ENCODE measurements around the gene ATG9A.
A peak's percentile ranks its signal among the peaks of the same experiment; 100 is the strongest.
"Not testable (repeated sequence)": the region's sequence is repeated elsewhere in the genome, so short reads cannot be mapped to it uniquely, and the experiment has no call there.

The ATG9A gene

GRCh38 chr2:219205981-219206327, 23.5 kb downstream of the ATG9A start:
- DNase-seq (ENCODE audit: low spot score) = no peak

GRCh38 chr2:219205165-219205538, 24.3 kb downstream of the ATG9A start:
- DNase-seq (ENCODE audit: low spot score) = no peak

GRCh38 chr2:219204425-219205164, 24.8 kb downstream of the ATG9A start:
- no peak for DNase-seq (ENCODE audit: low spot score)

GRCh38 chr2:219201331-219201730, 28.1 kb downstream of the ATG9A start:
- DNase-seq (ENCODE audit: low spot score) = not testable (repeated sequence)

GRCh38 chr2:219200502-219201326, 28.7 kb downstream of the ATG9A start:
- DNase-seq (ENCODE audit: low spot score) = not testable (repeated sequence)

- DNase-seq (ENCODE audit: low spot score) = no peak
Observed at GRCh38 chr2:219199470-219200211, 29.8 kb downstream of the ATG9A start.

GRCh38 chr2:219198974-219199373, 30.5 kb downstream of the ATG9A start:
- DNase-seq (ENCODE audit: low spot score) = no peak

GRCh38 chr2:219197388-219197787, 32.0 kb downstream of the ATG9A start:
- no peak for DNase-seq (ENCODE audit: low spot score)

GRCh38 chr2:219186754-219187456, 42.5 kb downstream of the ATG9A start:
- no peak for DNase-seq (ENCODE audit: low spot score)

- no peak for DNase-seq (ENCODE audit: low spot score)
Observed at GRCh38 chr2:219184121-219184520, 45.3 kb downstream of the ATG9A start.

- DNase-seq (ENCODE audit: low spot score) = no peak
Observed at GRCh38 chr2:219183151-219183772, 46.2 kb downstream of the ATG9A start.

- DNase-seq (ENCODE audit: low spot score) = no peak
Observed at GRCh38 chr2:219182331-219183150, 46.9 kb downstream of the ATG9A start.

GRCh38 chr2:219181531-219181930, 47.9 kb downstream of the ATG9A start:
- DNase-seq (ENCODE audit: low spot score) = no peak

GRCh38 chr2:219180961-219181360, 48.5 kb downstream of the ATG9A start:
- no peak for DNase-seq (ENCODE audit: low spot score)

GRCh38 chr2:219179601-219180465, 49.6 kb downstream of the ATG9A start:
- DNase-seq (ENCODE audit: low spot score) = no peak

- DNase-seq (ENCODE audit: low spot score) = no peak
Observed at GRCh38 chr2:219178377-219179175, 50.9 kb downstream of the ATG9A start.

GRCh38 chr2:219177552-219178376, 51.7 kb downstream of the ATG9A start, which contains the start of gene RETREG2:
TSS of gene RETREG2 (plus strand) at chr2:219178275. CDS start at chr2:219178353, 78 bp downstream.
- DNase-seq (ENCODE audit: low spot score) = peak; percentile 100

Measured in AG08396 (cell line).